MCF 10A (cell line): ENCODE data around the gene SHCBP1L. TPM values are rescaled to one million over a fixed set of nuclear protein-coding genes. Genes with fewer than 3 reads are reported as not detected.

Source experiments
- Bru-seq: library from RNA; stranded (reverse); fragments of 400-500 nt; gene quantifications from one replicate; lab custom pipeline; 2021; lab: Mats Ljungman, UMichigan
- BruChase-seq, 2 experiments: library from RNA; stranded (reverse); fragments of 400-500 nt; gene quantifications; one replicate each; lab custom pipeline; 2021; lab: Mats Ljungman, UMichigan
- BruUV-seq: library from RNA; stranded (reverse); fragments of 400-500 nt; replicated peaks from 2 replicates; lab custom pipeline; 2021; lab: Mats Ljungman, UMichigan
- CTCF ChIA-PET: fragments of 300-600 bp; sonication (Branson Sonifier 250); formaldehyde crosslinking; extraction: SDS; loops from one replicate; lab custom pipeline; 2021; ENCODE audit warnings: antibody characterized with exemption, inconsistent platforms; lab: Yijun Ruan, JAX
- POLR2A ChIA-PET: fragments of 300-600, 350-650 bp; sonication (Branson Sonifier 250); formaldehyde crosslinking; extraction: SDS; loops from one replicate; lab custom pipeline; 2020; ENCODE audit warnings: antibody characterized with exemption, inconsistent platforms; lab: Yijun Ruan, JAX
- DNase-seq: peaks from one replicate; pipeline ENCODE4 v3.0.0-alpha.2; 2018; ENCODE audit not compliant: unreplicated experiment
- H3K27ac Mint-ChIP-seq: one replicate; pipeline ENCODE4 v1.8.0; 2022; ENCODE audit warnings: mild to moderate bottlenecking, low read depth, mixed read lengths; ENCODE audit not compliant: unreplicated experiment
- H3K27me3 Mint-ChIP-seq: one replicate; pipeline ENCODE4 v1.8.0; 2022; ENCODE audit warnings: mixed read lengths; ENCODE audit not compliant: insufficient read depth, unreplicated experiment
- H3K36me3 Mint-ChIP-seq: one replicate; pipeline ENCODE4 v1.8.0; 2022; ENCODE audit warnings: mild to moderate bottlenecking, moderate library complexity, mixed read lengths; ENCODE audit not compliant: insufficient read depth, unreplicated experiment
- H3K4me1 Mint-ChIP-seq: one replicate; pipeline ENCODE4 v1.8.0; 2022; ENCODE audit warnings: mixed read lengths; ENCODE audit not compliant: insufficient read depth, unreplicated experiment
- H3K4me3 Mint-ChIP-seq: one replicate; pipeline ENCODE4 v1.8.0; 2022; ENCODE audit warnings: mild to moderate bottlenecking, moderate library complexity, mixed read lengths; ENCODE audit not compliant: unreplicated experiment
- H3K9me3 Mint-ChIP-seq: one replicate; pipeline ENCODE4 v1.8.0; 2022; ENCODE audit warnings: mixed read lengths; ENCODE audit not compliant: unreplicated experiment
- CTCF ChIP-seq: fragments of 200-600 bp; IDR thresholded peaks from one replicate; pipeline ENCODE4 v1.8.0; 2022; ENCODE audit warnings: antibody characterized with exemption, mild to moderate bottlenecking; ENCODE audit not compliant: unreplicated experiment
- intact Hi-C: fragments of 100-400 bp; cut with micrococcal nuclease; formaldehyde crosslinking; loops from 2 replicates; pipeline ENCODE4 v1.14.1; 2022
- long read RNA-seq: library from polyadenylated mRNA; stranded (forward); transcript quantifications from one replicate; pipeline ENCODE4 v2.0.0, GENCODE V29; 2022
- total RNA-seq: library from RNA; stranded (reverse); gene quantifications from 2 replicates; pipeline ENCODE4 v1.2.3, GENCODE V29; 2022

Gene SHCBP1L
- total RNA-seq: not detected in 2 replicates
- not detected for Bru-seq, nascent RNA
- percentile 4 among the genes with signal in this experiment for BruChase-seq, experiment 1, labeled RNA remaining after a 6-hour chase
- BruChase-seq, experiment 2, labeled RNA remaining after a 2-hour chase: percentile 3 among the genes with signal in this experiment
- long read RNA-seq: 0 reads

GRCh38 chr1:182952677-182953444, at the start of gene SHCBP1L:
Gene SHCBP1L, minus strand, starts transcription at chr1:182953166. Its CDS starts 33 bp downstream, at chr1:182953133.
- intact Hi-C loops: no loop called here

GRCh38 chr1:183002267-183002666, 49.3 kb upstream of the SHCBP1L start:
- intact Hi-C loops: no loop called here
- no peak overlapping the region for H3K27ac Mint-ChIP-seq
- H3K27me3 Mint-ChIP-seq: no peaks in the 10 kb centered on the region
- H3K36me3 Mint-ChIP-seq: no peaks in the 10 kb centered on the region
- peaks cover 7% of the 10 kb centered on the region for H3K4me1 Mint-ChIP-seq
- CTCF ChIA-PET: interaction anchor here (1.3 to 1.6 kb wide), 2 partner anchors 15 to 40 kb away, joined by 3 to 4 read pairs; no protein-coding TSS in a partner anchor
- BruUV-seq: no TSS peak
- DNase-seq: no peak
- POLR2A ChIA-PET: interaction anchor here (0.7 to 3.6 kb wide), 7 partner anchors 14 to 973 kb away, joined by 3 to 13 read pairs (median 4); partner anchors contain the start of gene LAMC1
- H3K9me3 Mint-ChIP-seq: no peaks in the 10 kb centered on the region
- TF ChIP-seq CTCF: no peak
- no peak overlapping the region for H3K4me3 Mint-ChIP-seq

More at GRCh38 chr1:182952677-182953444, at the start of gene SHCBP1L:
- no TSS peak for BruUV-seq
- no peaks in the 10 kb centered on the region for H3K27me3 Mint-ChIP-seq
- no peaks in the 10 kb centered on the region for H3K36me3 Mint-ChIP-seq
- TF ChIP-seq CTCF: no peak
- H3K27ac Mint-ChIP-seq: no peak within 1 kb of the TSS
- no peak within 1 kb of the TSS for H3K4me3 Mint-ChIP-seq
- peaks cover 5% of the 10 kb centered on the region for H3K4me1 Mint-ChIP-seq
- CTCF ChIA-PET: interaction anchor here (0.6 to 1.9 kb wide), 2 partner anchors 10 to 62 kb away, joined by 4 to 5 read pairs; no protein-coding TSS in a partner anchor
- no peak for DNase-seq
- H3K9me3 Mint-ChIP-seq: no peaks in the 10 kb centered on the region
- POLR2A ChIA-PET: no interaction called here

- BruUV-seq: no TSS peak
- Mint-ChIP-seq H3K36me3 (no peaks in the 10 kb centered on the region), H3K9me3 (no peaks in the 10 kb centered on the region), H3K4me3 (no peak overlapping the region), H3K27me3 (no peaks in the 10 kb centered on the region), H3K4me1 (peaks cover 6% of the 10 kb centered on the region), H3K27ac (no peak overlapping the region)
- CTCF ChIA-PET: interaction anchor here (0.5 to 1.6 kb wide), 3 partner anchors 13 to 255 kb away, joined by 3 read pairs; no protein-coding TSS in a partner anchor
- TF ChIP-seq CTCF: no peak
- intact Hi-C loops: no loop called here
- no peak for DNase-seq
- POLR2A ChIA-PET: interaction anchor here (0.7 to 1.5 kb wide), 4 partner anchors 9 to 234 kb away, joined by 3 read pairs; no protein-coding TSS in a partner anchor
These were observed 47.4 kb upstream of the SHCBP1L start for GRCh38 chr1:183000167-183000962.
